GM19328 (cell line): ENCODE results near the gene VWC2L.

Source experiments
- ATAC-seq: cut with Tn5 transposase; IDR thresholded peaks from one replicate; pipeline ENCODE4 v1.9.1; 2021; ENCODE audit warnings: mild to moderate bottlenecking, moderate library complexity; ENCODE audit not compliant: unreplicated experiment

Gene VWC2L

DNA sequence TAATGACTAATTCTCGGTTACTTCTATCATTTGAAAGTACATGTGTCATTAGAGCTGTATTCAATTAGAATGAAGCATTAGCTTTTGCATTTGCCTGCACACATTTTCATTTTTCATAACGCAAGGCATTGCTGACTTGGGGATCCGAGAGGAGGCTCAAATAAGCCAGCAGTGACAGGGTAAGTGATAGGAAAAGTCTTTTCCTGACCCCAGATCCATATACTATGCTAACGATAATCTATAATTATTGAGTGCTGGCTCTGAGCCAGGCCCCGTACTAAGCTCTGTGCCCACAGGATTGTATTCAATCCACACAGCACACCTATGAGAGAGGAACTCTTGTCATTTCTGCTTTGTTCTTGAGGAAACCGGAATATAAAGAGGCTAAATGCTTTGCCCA lies 168.2 kb downstream of the VWC2L start:
- no peak for ATAC-seq

DNA sequence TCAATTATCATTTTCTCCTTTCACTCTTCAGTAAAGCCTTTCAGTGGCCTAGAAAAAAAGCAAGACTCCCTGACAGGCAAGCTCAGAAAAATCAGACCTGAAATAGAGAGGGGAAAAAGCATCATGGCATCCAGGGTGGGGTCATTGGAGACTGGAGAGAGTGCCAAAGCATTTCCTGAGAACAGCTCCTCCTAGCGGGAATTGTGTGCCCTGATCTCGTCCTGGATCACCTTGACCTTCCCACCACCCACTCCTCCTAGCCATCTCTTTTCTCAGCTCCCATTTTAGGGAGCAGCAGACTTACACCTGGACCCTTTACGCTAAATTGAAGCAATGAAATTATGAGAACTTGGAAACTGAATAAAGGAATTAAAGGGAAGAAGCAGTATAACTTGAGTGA lies 176.6 kb downstream of the VWC2L start:
- no peak for ATAC-seq

DNA sequence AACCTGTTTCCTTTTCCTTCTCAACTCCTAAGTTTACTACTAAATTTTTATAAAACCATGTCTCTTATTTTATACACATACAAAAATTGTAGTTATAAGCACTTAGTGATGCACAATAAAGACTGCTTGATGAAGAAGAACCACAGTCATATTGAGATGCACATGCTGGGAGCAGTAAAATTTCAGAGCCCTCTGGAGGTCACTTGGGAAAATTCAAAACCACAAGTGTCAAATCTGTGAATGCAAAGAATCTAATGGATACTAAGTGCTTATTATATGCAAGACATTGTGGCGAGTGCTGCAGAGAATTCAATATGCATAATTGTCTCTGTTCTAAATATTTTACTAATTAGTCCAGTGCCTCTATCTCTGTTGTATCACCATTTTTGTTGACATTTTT lies 180.5 kb downstream of the VWC2L start:
- no peak for ATAC-seq

DNA sequence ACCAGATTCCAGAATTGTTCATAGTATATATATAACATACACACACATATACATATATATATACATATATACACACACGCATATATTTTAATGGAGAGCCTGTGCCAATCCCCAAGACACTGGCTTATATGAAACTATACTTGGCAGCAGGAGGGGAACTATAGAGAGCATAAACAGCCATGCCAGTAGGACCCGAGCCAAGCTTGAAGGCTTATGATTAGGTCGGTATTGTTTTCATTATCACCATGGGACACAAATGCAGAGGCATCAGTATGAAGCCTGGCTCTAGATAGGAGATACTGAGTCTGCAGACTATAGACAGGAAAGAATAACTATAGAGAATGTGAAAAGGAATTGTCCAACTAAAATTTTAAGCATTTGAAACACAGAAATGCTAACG lies 181.2 kb downstream of the VWC2L start:
- no peak for ATAC-seq

DNA sequence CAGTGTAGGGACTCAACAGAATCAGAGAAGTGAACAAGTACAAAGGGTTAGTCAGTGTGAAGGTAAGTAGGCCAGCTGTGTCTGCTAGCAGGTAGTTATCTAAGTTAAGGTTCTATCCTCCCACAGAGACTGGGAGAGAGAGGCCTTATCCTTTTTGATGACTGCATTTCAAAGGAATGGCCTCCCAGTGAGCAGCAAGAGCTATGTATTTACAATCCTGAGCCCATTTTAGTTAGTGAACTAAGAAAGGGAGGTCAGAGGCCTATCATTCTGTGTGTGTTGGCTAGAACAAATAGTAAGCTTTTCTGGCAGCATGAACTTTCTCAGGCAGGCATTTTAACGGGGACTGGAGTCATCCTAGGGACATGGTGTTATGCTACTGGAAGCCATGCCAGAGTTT lies 182.9 kb downstream of the VWC2L start:
- ATAC-seq = no peak

DNA sequence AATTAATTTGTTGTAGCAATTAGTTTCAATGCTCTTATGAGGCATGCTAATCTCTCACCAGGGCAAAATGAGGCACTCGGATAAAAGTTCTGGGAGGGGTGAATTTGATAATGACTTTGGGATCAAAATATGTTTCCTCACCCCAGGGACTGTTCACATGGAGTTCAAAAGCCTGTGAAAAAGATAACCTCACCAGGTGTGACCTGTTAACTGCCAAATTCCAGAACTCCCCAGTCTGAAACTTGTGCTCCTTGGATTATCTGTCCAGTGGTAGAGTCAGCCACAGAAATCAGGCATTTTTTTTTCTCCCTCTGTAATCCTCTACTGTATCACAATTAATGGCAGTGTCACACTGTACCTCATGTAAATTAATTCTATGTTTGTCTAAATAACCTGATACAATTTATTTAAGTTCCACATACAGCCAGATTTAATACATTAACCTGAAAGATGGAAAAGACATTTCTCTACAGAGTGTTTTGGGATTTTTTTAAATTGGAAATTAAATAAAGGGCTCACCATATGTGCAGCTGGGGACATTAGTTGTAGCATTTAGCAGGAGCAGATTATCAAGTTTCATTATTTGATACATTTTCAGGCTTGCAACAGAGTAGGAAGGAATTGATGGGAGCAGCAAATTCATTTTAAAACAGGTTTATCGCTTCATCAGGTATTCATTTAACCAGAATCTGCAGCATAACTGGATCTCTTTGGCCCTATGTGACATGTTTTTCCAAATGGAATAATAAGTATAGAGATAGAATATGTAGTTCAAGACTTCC lies 191.2 kb downstream of the VWC2L start:
- ATAC-seq = no peak

DNA sequence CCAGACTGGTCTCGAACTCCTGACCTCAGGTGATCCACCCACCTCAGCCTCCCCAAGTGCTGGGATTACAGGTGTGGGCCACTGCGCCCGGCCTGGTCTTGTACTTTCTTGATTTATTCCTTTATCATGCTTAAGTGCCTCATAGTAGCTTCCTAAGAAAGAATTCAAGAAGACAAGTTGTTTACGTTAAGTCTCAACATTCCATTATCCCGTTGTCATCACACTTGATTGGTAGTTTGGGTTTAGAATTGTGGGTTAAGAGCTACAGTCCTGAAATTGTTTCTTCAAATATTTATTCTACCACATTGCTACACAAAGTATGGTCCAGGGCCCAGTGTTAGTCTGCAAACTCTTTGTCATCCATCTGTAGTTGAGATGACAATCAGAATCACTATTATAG lies 194.0 kb downstream of the VWC2L start:
- ATAC-seq = no peak

DNA sequence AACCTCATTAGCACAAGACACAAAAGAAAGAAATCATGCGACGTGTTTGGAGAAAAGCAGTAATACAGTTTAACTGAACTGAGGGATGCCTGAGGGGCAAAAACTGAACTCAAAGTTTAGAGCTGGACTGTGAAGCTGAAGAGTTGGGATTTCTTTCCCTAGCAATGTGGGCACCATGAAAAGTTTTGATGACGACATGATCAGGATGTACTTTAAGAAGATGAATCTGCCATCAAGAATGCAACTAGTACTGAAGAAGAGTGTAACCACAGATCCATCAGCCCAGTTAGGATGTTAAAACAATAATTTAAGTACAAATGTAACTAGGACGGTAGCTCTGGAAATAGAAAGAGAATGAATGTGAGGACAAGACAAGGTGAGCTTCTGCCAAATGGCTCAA lies 196.2 kb downstream of the VWC2L start:
- no peak for ATAC-seq

DNA sequence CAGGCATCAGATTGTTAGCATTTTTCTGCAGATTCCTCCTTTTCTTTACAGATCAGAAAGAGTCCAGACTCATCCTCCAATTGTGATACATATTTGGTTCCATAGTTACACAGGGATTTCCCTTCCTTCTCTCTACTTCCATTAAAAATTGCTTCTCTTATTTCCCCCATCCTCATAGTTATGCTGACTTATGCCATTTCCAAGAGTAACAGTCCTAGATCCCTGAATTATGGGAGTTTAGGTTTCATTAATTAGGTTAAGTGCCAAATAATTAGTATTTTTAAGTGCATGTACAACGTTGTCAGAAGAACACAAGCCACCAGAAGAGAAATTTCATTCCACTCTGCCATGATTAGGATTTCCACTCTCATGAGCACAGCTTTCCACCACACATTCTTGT lies 200.2 kb downstream of the VWC2L start:
- ATAC-seq = no peak

DNA sequence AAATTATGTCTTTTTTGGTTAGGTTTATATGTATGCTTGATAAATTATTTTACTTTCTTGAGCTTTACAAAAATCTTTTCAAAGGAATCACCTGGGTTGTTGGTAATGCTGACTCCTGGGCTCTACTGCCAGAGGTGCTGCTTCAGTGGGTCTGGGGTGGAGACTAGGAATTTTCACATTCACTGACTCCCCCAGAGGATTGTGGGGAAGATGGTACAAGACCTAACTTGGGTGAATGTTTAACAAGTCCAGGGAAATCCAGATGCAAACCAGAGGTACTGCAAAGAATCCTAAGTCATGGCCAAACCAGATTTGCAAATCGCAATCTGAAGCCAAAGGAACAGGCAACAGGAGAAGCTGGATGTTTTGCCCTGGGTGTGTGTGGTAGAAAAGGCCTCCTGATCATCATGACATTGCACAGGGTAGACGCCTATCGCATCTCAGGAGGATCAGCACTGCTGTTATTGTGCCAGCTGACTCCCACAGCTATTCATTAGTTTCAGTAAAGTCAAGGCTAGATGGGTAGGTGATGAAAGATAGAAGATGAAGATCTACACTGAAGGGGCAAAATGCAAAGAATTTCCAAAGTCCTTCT lies 213.4 kb downstream of the VWC2L start:
- ATAC-seq = no peak

DNA sequence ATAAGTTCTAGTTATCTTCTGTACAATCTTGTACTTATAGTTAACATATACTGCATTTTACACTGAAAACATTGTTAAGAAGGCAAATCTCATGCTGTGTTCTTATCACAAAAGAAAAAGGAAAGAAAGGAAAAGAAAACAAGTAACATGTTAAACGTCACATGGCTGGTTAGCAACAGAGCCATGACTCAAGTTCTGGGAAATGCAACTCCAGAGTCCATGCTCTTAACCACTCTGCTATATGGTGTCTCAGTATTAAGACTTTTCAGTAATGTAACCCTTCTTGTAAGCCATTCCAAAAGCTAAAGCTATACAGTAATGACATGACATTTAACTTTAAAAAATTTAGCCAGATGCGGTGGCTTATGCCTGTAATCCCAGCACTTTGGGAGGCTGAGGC lies 217.2 kb downstream of the VWC2L start:
- ATAC-seq = no peak
